Measurements from ENCODE around the gene GPR146.

The GPR146 gene

GRCh38 chr7:1106063-1106792 lies 61.9 kb downstream of the GPR146 start:
- no peak for DNase-seq (ENCODE audit: low read depth in 2 of 2)

- no peak for DNase-seq (ENCODE audit: low read depth in 2 of 2)
Measured at GRCh38 chr7:1106793-1107421, 62.6 kb downstream of the GPR146 start.

GRCh38 chr7:1108264-1108920 lies 64.0 kb downstream of the GPR146 start:
- DNase-seq (ENCODE audit: low read depth in 2 of 2): no peak

Measured in activated CD8-positive, alpha-beta memory T cell treated with anti-CD3 and anti-CD28 coated beads for 4 hours (primary cell).